ENCODE results near the gene FLOT1.

Gene FLOT1

DNA sequence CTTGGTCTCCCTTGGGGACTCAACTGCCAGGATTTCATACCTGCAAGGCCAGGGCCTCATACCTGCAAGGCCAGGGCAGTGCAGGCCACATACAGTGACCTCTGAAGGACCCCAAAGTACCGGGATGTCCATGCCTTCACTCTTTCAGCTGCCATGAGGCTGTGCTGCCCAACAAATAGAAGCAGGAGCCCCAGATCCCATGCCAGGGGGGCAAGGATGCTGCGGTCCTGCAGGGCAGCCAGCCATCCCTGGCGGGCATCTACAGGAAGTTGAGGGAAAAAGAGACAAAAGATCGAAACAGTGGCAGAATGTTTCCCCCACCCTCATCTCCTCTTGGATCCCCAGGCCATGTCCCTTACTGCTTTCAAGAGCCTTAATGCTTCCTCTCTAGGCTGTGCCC, 52.5 kb downstream of the FLOT1 start:
- DNase-seq: no peak

- no peak for DNase-seq
Observed at GRCh38 chr6:30689022-30689865, 53.2 kb downstream of the FLOT1 start.

DNA sequence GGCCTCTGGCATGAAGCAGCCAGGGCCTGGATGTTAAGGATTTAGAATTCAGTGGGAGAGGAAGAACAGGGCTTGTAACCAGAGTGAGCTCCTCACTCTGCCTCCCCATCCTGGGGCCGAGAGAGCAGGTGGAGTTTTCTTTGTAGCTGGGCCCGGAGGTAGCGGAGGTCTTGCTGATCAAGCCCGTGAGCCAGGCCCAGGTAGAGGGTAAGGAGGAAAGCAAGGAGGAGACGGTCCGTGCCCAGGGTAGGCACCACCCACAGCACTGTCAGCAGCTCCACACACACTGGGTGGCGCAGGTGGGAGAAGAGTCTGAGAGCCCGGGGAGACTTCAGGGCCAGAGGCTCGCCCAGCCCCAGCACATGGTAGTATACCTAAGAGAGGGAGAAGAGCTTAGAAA, 53.9 kb downstream of the FLOT1 start:
- no peak for DNase-seq

- DNase-seq: no peak
Observed at GRCh38 chr6:30687659-30688431, 54.6 kb downstream of the FLOT1 start.

DNA sequence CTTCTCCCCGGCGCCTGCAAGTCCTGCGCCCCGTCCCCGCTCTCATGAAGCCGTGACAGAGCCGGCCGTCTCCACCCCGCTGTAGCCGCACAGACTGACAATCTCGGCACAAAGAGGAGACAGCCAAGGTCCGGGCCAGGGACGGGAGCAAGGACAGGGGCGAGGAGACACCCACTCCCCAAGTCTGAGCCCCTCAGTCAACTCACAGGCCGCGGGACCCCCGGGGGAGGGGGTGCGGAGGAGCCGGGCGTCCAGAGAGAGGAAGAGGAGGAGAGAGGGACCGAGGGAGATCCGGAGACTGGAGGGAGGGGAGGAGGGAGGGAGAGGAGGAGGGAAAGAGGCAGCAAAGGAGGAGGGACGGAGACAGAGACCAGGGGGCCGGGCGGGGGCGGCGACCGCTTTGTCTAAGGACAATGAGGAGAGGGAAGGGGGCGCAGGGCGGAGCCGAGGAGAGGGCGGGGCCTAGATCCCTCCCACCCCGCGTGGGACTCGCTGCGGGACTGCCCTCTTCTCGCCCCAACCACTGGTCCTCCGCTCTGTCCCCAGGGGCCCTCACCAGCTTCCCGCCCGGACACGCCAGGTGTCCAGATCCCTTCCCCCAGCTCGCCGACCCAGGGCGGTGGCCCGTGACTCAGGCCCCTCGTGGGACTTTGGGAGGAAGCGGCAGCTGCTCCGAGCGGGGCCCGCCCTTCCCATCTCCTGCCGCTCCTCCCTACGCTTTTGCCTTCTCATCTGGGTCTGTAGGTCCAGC, 55.4 kb downstream of the FLOT1 start:
- peak; percentile 64 for DNase-seq

GRCh38 chr6:30686009-30686907, 56.2 kb downstream of the FLOT1 start, which contains the start of gene PPP1R18:
TSS of gene PPP1R18 (minus strand) at chr6:30686645. CDS start at chr6:30686018, 627 bp downstream.
- DNase-seq: no peak

GRCh38 chr6:30685157-30686008, 57.1 kb downstream of the FLOT1 start:
- DNase-seq: peak; percentile 33

GRCh38 chr6:30684386-30685156, 57.9 kb downstream of the FLOT1 start:
- DNase-seq: peak; percentile 32

GRCh38 chr6:30683980-30684338, 58.5 kb downstream of the FLOT1 start:
- peak; percentile 23 for DNase-seq

DNA sequence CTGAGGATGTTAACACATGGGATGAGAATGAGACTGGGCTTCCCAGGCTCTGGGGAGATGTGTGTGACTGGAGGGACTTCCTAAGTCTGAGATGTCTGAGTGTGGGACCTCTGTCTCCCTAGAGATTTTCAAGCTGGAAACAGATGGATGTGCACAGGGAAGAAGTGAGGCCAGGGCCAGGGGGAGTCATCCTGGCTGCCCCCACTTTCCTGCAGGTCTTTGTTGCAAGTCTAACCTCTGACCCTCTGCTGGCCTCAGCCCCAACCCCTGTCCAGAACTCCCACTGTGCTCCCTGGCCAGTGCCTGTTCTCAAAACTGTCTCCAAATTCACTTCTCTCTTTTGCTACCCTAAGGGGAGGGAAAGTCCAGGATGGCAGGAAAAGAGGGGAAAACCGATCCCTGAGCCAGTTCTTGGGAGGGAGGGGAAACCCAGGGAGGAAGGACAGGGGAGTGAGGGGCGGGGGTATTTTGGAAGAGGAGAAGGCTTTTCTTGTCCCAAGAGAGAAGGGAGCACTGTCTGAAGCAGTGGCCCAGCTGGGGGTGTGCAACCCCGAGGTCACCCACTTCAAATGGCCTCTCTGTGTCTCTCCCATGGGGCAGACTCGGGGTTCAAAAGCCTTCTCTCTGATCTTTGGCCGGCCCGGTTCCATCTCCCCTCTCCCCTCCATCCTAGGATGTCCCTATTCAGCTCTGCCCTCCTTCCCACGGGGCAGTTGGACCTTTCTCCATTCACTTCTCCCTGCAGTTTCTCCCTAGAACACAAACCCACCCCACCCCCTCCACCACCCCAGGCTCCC, 59.1 kb downstream of the FLOT1 start:
- DNase-seq: no peak

GRCh38 chr6:30682143-30683117, 60.1 kb downstream of the FLOT1 start:
- DNase-seq: peak; percentile 81

DNA sequence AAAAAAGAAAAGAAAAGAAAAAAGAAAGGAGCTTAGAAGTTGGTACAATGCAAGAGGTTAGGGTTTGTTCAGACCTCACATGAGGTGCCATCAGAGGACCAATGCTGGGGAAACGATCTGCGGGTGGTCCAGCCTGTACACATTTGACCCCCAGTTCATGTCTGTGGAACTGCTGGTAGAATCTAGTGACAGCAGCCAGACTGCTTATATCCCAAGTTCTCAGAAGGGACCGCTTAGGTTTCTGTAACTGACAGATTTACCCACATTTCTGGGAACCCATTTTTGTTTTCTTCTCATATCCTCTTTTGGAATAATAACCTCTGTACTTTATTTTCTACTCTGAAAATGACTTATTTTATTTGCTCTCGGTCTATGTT, 60.7 kb downstream of the FLOT1 start:
- no peak for DNase-seq

GRCh38 chr6:30679765-30680535, 62.5 kb downstream of the FLOT1 start:
- DNase-seq: no peak

- peak; percentile 83 for DNase-seq
Observed at GRCh38 chr6:30678964-30679726, 63.3 kb downstream of the FLOT1 start.
